Tongue (tissue), 2 donors: ENCODE data around the gene FMR1. TPM values are rescaled to one million over a fixed set of nuclear protein-coding genes. Genes with fewer than 3 reads are reported as not detected.
A peak's percentile ranks its signal among the peaks of the same experiment; 100 is the strongest.

ENCODE experiments used
- DNase-seq: peaks from one replicate; pipeline ENCODE4 v3.0.0-alpha.2; 2015
- total RNA-seq: library from RNA; depleted of rRNA; stranded (reverse); fragments of >200 nt; gene quantifications from one replicate; pipeline ENCODE4 v1.2.3, GENCODE V29; 2014

FMR1 gene
- 57.3 TPM for total RNA-seq

DNA sequence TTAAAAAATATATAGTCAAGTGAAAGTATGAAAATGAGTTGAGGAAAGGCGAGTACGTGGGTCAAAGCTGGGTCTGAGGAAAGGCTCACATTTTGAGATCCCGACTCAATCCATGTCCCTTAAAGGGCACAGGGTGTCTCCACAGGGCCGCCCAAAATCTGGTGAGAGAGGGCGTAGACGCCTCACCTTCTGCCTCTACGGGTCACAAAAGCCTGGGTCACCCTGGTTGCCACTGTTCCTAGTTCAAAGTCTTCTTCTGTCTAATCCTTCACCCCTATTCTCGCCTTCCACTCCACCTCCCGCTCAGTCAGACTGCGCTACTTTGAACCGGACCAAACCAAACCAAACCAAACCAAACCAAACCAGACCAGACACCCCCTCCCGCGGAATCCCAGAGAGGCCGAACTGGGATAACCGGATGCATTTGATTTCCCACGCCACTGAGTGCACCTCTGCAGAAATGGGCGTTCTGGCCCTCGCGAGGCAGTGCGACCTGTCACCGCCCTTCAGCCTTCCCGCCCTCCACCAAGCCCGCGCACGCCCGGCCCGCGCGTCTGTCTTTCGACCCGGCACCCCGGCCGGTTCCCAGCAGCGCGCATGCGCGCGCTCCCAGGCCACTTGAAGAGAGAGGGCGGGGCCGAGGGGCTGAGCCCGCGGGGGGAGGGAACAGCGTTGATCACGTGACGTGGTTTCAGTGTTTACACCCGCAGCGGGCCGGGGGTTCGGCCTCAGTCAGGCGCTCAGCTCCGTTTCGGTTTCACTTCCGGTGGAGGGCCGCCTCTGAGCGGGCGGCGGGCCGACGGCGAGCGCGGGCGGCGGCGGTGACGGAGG, at the start of gene FMR1:
FMR1 (plus strand) TSS at position 728 of the 831 bp plus-strand sequence. CDS start 261 bp downstream, outside the sequence.
- DNase-seq = peak; percentile 96

- no peak for DNase-seq
Observed at GRCh38 chrX:147875866-147876596, 35.7 kb upstream of the FMR1 start.

DNA sequence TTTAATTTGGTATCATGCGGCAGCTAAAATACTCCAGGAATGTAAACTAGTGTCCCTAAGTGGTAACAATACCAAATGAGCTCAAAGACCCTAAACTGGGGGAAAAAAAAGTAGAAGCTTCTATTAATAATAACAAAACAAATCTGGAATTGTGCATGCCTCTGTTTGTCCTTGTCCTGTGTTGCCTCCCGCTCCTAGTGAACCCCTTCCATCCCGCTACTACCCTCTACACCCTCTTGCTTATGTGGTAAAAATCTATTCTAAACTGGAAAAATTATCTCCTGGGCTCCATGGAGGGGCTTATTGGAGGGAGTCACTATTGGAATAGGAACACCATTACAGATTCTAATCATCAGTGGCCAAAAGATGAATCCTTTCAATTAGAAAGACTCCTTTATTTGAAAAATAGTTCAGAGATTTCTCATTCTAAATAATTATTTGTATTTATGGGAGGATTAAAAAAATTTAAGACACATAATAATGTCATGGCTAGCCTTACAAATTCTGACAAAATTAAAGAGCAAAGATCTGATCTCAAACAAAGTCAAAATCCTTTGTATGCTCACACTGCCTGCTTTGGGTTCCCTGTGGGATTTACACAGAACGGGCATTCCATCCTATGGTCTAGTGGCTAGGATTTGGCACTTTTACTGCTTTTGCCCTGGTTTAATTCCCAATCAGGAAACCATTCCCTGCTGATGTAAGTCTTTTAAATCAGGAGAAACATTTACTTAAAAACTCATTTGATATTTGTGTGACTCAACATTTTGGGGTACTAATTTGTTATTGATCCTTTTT, 34.7 kb upstream of the FMR1 start:
- no peak for DNase-seq

DNA sequence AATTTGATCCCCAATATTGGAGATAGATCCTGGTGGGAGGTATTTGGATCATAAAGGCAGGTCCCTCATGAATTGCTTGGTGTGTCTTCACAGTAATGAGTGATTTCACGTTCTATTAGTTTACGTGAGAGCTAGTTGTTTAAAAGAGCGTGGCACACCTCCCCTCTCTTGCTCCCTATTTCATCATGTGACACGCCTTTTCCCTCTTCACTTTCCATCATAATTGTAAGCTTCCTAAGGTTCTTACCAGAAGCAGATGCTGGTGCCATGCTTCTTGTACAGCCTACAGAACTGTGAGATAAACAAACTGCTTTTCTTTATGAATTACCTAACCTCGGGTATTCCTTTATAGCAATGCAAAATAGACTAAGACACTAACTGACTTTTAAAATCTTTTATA, 34.0 kb upstream of the FMR1 start:
- DNase-seq = no peak

GRCh38 chrX:147884958-147885357, 26.8 kb upstream of the FMR1 start:
- DNase-seq = no peak

- no peak for DNase-seq
Observed at GRCh38 chrX:147890756-147891155, 21.0 kb upstream of the FMR1 start.

- DNase-seq = no peak
Observed at GRCh38 chrX:147891896-147892295, 19.8 kb upstream of the FMR1 start.

DNA sequence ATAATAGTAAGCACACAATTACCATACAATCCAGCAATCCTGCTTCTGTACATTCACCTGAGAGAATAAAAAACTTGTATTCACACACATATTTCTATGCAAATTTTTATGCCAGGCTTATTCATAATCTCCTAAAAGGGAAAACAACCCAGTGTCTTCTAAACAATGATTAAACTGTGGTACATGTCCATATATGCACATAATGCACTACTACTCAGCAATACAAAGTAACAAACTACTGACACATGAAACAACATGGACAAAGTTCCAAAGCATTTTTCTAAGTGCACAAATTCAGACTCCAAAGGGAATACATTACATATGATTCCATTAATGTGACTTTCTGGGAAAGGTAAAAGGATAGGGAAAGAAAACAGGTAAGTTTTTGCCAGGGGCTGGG, 18.0 kb upstream of the FMR1 start:
- no peak for DNase-seq

DNA sequence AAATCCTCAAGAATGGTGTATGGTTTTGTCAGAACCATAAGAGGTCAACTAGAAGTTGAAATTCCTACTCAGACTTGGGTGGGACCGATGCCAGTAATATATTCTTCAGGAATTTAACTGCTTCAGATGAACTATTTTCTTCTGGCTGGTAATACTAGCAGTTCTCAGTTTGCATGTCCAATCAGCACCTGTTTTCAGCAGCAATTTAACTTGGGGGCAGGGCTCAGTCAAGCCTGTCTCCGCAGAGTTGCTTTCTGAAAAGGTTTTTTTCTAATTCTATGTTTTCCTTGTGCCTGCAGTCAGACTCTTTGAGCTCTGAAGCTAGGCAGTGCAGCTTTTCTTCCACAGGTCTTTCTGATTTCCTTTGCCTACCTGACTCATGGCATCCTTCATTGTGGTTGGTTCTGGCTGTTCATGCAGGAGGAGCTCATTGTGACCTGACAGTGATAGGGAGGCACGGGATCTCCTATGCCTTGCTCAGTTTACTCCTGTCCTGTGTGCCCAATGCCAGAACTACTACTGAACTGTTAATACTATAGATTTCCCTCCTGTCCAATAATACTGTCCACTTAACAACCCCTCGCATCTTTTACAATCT, 17.3 kb upstream of the FMR1 start:
- DNase-seq = peak; percentile 84

GRCh38 chrX:147897117-147897516, 14.6 kb upstream of the FMR1 start:
- DNase-seq = no peak

DNA sequence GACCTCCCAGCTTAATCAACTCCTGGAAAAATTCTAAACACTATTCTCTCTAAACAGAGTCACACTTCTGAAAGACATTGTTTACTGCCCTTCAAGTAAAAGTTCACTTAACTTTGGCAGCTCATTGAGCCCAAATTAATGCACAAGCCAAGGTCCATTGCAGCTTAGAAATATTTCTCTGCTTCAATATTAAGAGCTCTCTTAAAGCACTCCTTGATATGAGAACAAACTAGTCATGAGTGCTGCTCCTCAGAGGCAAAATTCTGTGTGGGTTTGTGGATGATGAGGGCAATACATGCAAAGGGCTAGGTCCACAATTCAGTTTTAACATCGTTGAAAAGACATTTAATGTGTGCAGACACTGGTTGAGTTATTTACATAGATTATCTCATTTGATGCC, 12.8 kb upstream of the FMR1 start:
- no peak for DNase-seq

- no peak for DNase-seq
Observed at GRCh38 chrX:147899379-147900114, 12.2 kb upstream of the FMR1 start.

GRCh38 chrX:147900349-147900748, 11.4 kb upstream of the FMR1 start:
- DNase-seq = no peak

DNA sequence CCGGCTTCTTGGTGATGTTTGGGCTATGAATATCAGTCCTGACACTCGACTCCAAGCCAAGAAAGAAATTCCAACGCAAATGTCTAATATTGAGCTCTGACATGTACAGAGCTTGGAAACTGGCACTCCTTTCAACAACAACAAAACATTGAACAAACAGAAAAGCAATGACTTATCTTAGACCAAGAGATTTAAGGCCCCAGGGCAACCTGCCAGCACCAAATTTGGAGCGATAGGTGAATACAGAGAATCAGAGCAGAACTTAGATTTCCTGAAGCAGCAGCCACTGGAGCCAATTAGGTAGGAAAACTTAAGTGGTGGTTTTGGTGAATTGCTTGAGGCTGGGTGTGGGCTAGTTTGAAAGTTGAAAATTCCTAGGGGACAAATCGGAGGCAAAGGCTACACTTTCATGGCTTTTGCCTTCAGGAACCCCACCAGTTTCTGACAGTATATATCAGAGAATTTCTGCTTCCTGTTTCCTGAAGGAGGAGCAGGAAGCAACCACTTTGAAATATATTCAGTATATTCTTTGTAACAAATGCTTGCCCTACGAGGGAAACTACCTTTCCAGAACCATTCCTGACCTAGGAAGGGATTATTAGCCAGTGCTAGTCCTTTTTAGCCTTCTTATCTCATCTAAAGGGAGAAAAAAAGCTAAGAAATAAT, 10.1 kb upstream of the FMR1 start:
- DNase-seq = no peak

DNA sequence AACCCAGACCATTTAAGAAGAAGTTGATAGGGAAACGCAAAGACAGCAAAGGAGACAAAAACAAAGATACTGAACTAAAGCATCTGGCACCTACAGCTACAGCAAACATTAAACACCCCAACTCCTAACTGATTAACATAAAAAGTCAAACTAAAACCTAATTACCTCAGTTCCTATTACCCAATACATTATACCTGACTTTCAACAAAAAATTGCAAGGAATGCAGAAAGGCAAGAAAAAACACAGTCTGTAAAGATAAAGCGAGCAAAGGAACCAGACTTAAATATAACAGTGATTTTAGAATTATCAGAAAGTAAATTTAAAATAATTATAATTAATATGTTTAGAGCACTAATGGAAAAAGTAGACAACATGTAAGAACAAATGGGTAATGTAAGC, 9.4 kb upstream of the FMR1 start:
- no peak for DNase-seq

DNA sequence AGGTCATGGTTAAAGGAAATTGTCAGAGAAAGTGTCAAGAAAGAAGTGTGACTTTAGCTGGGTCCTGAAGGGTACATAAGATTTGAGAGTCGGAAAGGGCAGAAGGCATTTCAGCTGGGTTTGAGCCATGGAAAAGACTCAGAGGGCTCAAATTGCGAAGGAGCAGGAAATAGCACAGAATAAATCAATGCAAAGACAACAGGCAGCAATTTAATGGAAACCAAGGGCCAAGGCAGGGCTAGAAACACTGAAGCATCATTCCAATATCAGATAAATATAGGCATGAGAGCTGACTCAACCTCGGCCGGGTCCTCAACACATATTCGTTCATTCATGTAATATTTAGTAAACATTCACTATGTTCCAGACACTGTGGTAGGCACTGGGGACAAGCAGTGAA, 3.6 kb upstream of the FMR1 start:
- no peak for DNase-seq

- no peak for DNase-seq
Observed at GRCh38 chrX:147910607-147911006, 1.1 kb upstream of the FMR1 start.

- peak; percentile 54 for DNase-seq
Observed at GRCh38 chrX:147912093-147912801, 528 bp downstream of the FMR1 start.

GRCh38 chrX:147913570-147913969, 1.9 kb downstream of the FMR1 start:
- no peak for DNase-seq

GRCh38 chrX:147914591-147914990, 2.9 kb downstream of the FMR1 start:
- no peak for DNase-seq
